CD4-positive, alpha-beta T cell (primary cell): ENCODE results near the gene NOPCHAP1. TPM values are rescaled to one million over a fixed set of nuclear protein-coding genes. Genes with fewer than 3 reads are reported as not detected.

Experiments used
- ATAC-seq: fragments of 200-7000 bp; cut with Tn5 transposase; one replicate; pipeline ENCODE4 v1.10.0; 2022; ENCODE audit warnings: mild to moderate bottlenecking; ENCODE audit not compliant: poor library complexity
- CTCF ChIA-PET: fragments of 350-600 bp; sonication (Branson Sonifier 250); formaldehyde crosslinking; loops from one replicate; lab custom pipeline; 2021; ENCODE audit warnings: antibody characterized with exemption, inconsistent platforms; lab: Charles Lee
- POLR2A ChIA-PET: fragments of 350-600 bp; sonication (Branson Sonifier 250); formaldehyde crosslinking; loops from one replicate; lab custom pipeline; 2021; ENCODE audit warnings: antibody characterized with exemption, inconsistent platforms; lab: Charles Lee
- DNase-seq, 14 experiments: peaks; one replicate each; pipeline ENCODE4 v3.0.0-alpha.2; 2013 to 2020; ENCODE audit warnings: mixed read lengths in 2 of 14
- H3K27ac ChIP-seq, 2 donors: one replicate each; pipeline versions ENCODE4 v1.5.1 to v1.7.0; 2013; ENCODE audit warnings: low read length in 2 of 2, low read depth in 1 of 2, mild to moderate bottlenecking in 1 of 2
- H3K27me3 ChIP-seq, 2 experiments: 1 replicate in 1 of 2; 2 replicates in 1 of 2; pipeline versions ENCODE4 v1.6.1 to v1.7.0; 2013; ENCODE audit warnings: low read length in 2 of 2, control low read depth in 1 of 2, mild to moderate bottlenecking in 1 of 2, moderate library complexity in 1 of 2; ENCODE audit not compliant: insufficient read depth in 2 of 2, control insufficient read depth in 1 of 2
- H3K36me3 ChIP-seq: one replicate; pipeline ENCODE4 v1.6.1; 2013; ENCODE audit warnings: low read length, control low read depth; ENCODE audit not compliant: insufficient read depth
- H3K4me1 ChIP-seq: one replicate; pipeline ENCODE4 v1.6.1; 2013; ENCODE audit warnings: low read length, control low read depth; ENCODE audit not compliant: insufficient read depth
- H3K4me3 ChIP-seq: one replicate; pipeline ENCODE4 v1.5.1; 2013; ENCODE audit warnings: mild to moderate bottlenecking, low read length, moderate library complexity
- H3K9me3 ChIP-seq, 2 experiments: 1 replicate in 1 of 2; 2 replicates in 1 of 2; pipeline versions ENCODE4 v1.6.1 to v1.7.0; 2013; ENCODE audit warnings: low read length in 2 of 2, mild to moderate bottlenecking in 2 of 2, control low read depth in 1 of 2, moderate library complexity in 1 of 2; ENCODE audit not compliant: control insufficient read depth in 1 of 2, insufficient read depth in 1 of 2
- H3K27ac Mint-ChIP-seq: one replicate; pipeline ENCODE4 v1.8.0; 2020; ENCODE audit warnings: mixed read lengths
- H3K27me3 Mint-ChIP-seq: one replicate; pipeline ENCODE4 v1.8.0; 2021; ENCODE audit warnings: mixed read lengths
- H3K36me3 Mint-ChIP-seq: one replicate; pipeline ENCODE4 v1.8.0; 2021; ENCODE audit warnings: low read depth, mixed read lengths
- H3K4me1 Mint-ChIP-seq: one replicate; pipeline ENCODE4 v1.8.0; 2021; ENCODE audit warnings: low read depth, mixed read lengths
- H3K4me3 Mint-ChIP-seq: one replicate; pipeline ENCODE4 v1.8.0; 2020; ENCODE audit warnings: mild to moderate bottlenecking, mixed read lengths
- H3K9me3 Mint-ChIP-seq: one replicate; pipeline ENCODE4 v1.8.0; 2020; ENCODE audit warnings: mixed read lengths
- CTCF ChIP-seq: fragments of 200-600 bp; IDR thresholded peaks from one replicate; pipeline ENCODE4 v1.8.0; 2022; ENCODE audit warnings: antibody characterized with exemption, mild to moderate bottlenecking
- intact Hi-C, 2 experiments: fragments of 100-400 bp; cut with DNase I in 1 of 2; cut with micrococcal nuclease in 1 of 2; formaldehyde crosslinking; loops; one replicate each; pipeline versions ENCODE4 v1.15.1 to v1.9.0; 2023 to 2025; cut with DNase I, micrococcal nuclease
- total RNA-seq, 174 experiments: library from RNA in 2 of 174; stranded (reverse) in 2 of 174; gene quantifications; one replicate each; pipeline ENCODE4 v1.2.3 and lab custom pipeline; 2021 to 2026

Gene NOPCHAP1
- total RNA-seq, 2 experiments from 2014 or later, result 10.1 to 11.8 TPM

- no peaks in the 10 kb centered on the region for H3K36me3 Mint-ChIP-seq
- no peak overlapping the region for H3K4me3 Mint-ChIP-seq
- no peaks in the 10 kb centered on the region for H3K9me3 ChIP-seq
- no peaks in the 10 kb centered on the region for H3K36me3 ChIP-seq
- POLR2A ChIA-PET, result no interaction called here
- TF ChIP-seq CTCF, result no peak
- intact Hi-C loops, result loop anchor here in 1 of 2 experiments (10.0 kb wide), 1 partner anchor 497 kb away; the partner anchor contains the start of gene CHST11
- H3K4me1 ChIP-seq, result no peaks in the 10 kb centered on the region
- ATAC-seq (no peak), DNase-seq (no peak)
- H3K27me3 Mint-ChIP-seq, result no peaks in the 10 kb centered on the region
- CTCF ChIA-PET, result no interaction called here
- H3K27ac Mint-ChIP-seq, result no peak overlapping the region
- no peak overlapping the region for H3K27ac ChIP-seq
- peaks cover 4% of the 10 kb centered on the region for H3K4me1 Mint-ChIP-seq
- H3K4me3 ChIP-seq, result no peak overlapping the region
- H3K27me3 ChIP-seq, result no peaks in the 10 kb centered on the region
- no peaks in the 10 kb centered on the region for H3K9me3 Mint-ChIP-seq
These were observed 34.2 kb upstream of the NOPCHAP1 start for GRCh38 chr12:104951759-104952509.

GRCh38 chr12:104952816-104953215 lies 33.3 kb upstream of the NOPCHAP1 start:
- intact Hi-C loops, result loop anchor here in 1 of 2 experiments (10.0 kb wide), 1 partner anchor 498 kb away; the partner anchor contains the start of gene CHST11
- ChIA-PET POLR2A (no interaction called here), CTCF (no interaction called here)
- Histone ChIP-seq H3K9me3 (no peaks in the 10 kb centered on the region), H3K27me3 (no peaks in the 10 kb centered on the region), H3K4me3 (no peak overlapping the region), H3K27ac (no peak overlapping the region), H3K36me3 (no peaks in the 10 kb centered on the region), H3K4me1 (peaks cover 3% of the 10 kb centered on the region)
- DNase-seq, result no peak
- H3K27ac Mint-ChIP-seq, result no peak overlapping the region
- H3K4me1 Mint-ChIP-seq, result peaks cover 11% of the 10 kb centered on the region
- no peak overlapping the region for H3K4me3 Mint-ChIP-seq
- no peaks in the 10 kb centered on the region for H3K36me3 Mint-ChIP-seq
- no peak for TF ChIP-seq CTCF
- H3K9me3 Mint-ChIP-seq, result no peaks in the 10 kb centered on the region
- ATAC-seq, result no peak
- no peaks in the 10 kb centered on the region for H3K27me3 Mint-ChIP-seq

DNA sequence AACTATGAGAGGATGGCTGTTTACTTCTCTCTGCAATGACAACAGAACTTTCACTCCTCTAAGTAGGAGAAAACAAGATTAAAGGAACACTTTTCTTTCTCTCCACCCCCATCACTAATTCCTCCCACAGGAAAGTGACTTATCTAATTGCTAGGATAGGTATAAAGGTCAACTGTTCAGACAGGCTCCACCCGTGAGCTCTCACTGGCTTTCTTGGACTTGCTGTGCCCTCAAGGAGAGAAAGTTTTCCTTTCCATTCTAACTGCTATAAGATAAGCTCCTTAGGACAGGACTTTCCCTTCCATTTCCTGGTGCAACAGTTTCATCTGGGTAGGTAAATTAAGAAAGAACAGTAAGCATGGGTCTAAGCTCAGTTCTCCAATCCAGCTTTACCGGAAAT lies 32.8 kb upstream of the NOPCHAP1 start:
- CTCF ChIA-PET, result interaction anchor here (0.5 kb wide), 1 partner anchor 1026 kb away, joined by 3 read pairs; no protein-coding TSS in a partner anchor
- Histone ChIP-seq H3K9me3 (no peaks in the 10 kb centered on the region), H3K27ac (no peak overlapping the region), H3K4me3 (no peak overlapping the region), H3K27me3 (no peaks in the 10 kb centered on the region), H3K4me1 (peaks cover 3% of the 10 kb centered on the region), H3K36me3 (no peaks in the 10 kb centered on the region)
- H3K27ac Mint-ChIP-seq, result no peak overlapping the region
- DNase-seq (no peak), ATAC-seq (no peak)
- intact Hi-C loops, result loop anchor here in 1 of 2 experiments (10.0 kb wide), 1 partner anchor 499 kb away; the partner anchor contains the start of gene CHST11
- POLR2A ChIA-PET, result interaction anchor here (0.9 kb wide), 1 partner anchor 9 kb away, joined by 3 read pairs; no protein-coding TSS in a partner anchor
- no peak overlapping the region for H3K4me3 Mint-ChIP-seq
- no peak for TF ChIP-seq CTCF
- H3K36me3 Mint-ChIP-seq, result no peaks in the 10 kb centered on the region
- peaks cover 11% of the 10 kb centered on the region for H3K4me1 Mint-ChIP-seq
- H3K9me3 Mint-ChIP-seq, result no peaks in the 10 kb centered on the region
- no peaks in the 10 kb centered on the region for H3K27me3 Mint-ChIP-seq
